ENCODE results near the gene HMGB3.

GRCh38 chrX:150966742-150967141 lies 16.4 kb upstream of the HMGB3 start:
- TF ChIP-seq CTCF (IDR thresholded peaks at IDR 0.05) (no peak), POLR2AphosphoS5 (IDR thresholded peaks at IDR 0.05) (no peak)
